ENCODE measurements around the gene CCDC24. TPM values are rescaled to one million over a fixed set of nuclear protein-coding genes. Genes with fewer than 3 reads are reported as not detected.

The CCDC24 gene
- total and polyA plus RNA-seq, 2 of the 13 experiments (the other 11 are each of a cell fraction or from before 2014, with no cell fraction given): 1.4 to 2.9 TPM

DNA sequence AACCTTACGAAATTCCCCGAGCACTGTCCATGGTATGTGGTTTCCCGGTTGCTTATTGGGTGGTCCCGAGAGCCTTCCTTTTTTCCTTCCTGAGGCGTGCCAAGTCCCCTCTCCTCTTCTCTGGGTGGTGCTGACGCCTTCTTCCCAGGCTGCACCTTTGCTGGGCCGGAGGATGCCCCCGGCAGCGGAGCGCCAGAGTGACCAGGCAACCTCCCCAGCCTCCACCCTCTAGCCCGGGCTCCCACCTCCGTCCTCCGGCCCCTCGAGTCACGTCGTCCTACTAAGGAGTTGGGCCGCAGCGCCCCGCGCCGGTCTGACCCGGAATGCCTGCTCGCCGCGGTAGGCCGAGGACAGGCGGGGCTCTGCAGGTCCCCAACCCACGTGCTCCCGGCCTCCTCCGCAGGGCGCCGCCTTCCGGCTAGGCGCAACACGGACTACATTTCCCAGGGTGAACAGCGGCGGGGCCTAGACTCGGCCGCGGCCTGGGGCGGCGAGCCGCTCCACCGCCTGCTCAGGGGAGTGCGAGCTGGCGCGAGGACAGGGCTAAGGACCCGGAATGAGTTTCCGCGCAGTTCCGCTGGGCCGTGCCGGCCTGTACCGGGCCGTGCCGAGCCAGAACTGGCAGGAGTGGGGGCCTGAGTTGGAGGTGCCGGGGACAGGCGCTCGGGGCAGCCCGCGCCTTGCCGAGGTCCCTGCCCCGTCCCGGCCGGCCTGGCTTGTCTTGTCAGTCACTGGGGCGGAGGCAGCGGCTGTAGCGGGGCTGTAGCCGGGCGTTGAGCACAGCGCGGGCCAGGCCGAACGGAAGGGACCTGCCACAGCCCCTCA lies 45.0 kb upstream of the CCDC24 start, which contains the start of gene IPO13 (continued):
- TF ChIP-seq, protein P1, sequence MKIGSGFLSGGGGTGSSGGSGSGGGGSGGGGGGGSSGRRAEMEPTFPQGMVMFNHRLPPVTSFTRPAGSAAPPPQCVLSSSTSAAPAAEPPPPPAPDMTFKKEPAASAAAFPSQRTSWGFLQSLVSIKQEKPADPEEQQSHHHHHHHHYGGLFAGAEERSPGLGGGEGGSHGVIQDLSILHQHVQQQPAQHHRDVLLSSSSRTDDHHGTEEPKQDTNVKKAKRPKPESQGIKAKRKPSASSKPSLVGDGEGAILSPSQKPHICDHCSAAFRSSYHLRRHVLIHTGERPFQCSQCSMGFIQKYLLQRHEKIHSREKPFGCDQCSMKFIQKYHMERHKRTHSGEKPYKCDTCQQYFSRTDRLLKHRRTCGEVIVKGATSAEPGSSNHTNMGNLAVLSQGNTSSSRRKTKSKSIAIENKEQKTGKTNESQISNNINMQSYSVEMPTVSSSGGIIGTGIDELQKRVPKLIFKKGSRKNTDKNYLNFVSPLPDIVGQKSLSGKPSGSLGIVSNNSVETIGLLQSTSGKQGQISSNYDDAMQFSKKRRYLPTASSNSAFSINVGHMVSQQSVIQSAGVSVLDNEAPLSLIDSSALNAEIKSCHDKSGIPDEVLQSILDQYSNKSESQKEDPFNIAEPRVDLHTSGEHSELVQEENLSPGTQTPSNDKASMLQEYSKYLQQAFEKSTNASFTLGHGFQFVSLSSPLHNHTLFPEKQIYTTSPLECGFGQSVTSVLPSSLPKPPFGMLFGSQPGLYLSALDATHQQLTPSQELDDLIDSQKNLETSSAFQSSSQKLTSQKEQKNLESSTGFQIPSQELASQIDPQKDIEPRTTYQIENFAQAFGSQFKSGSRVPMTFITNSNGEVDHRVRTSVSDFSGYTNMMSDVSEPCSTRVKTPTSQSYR (CRISPR knock-in tag; IDR thresholded peaks at IDR 0.05; ENCODE audit: borderline replicate concordance): peak; percentile 6; the same call in 1 of the 2 replicates
- TF ChIP-seq, protein P2, sequence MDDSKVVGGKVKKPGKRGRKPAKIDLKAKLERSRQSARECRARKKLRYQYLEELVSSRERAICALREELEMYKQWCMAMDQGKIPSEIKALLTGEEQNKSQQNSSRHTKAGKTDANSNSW (CRISPR knock-in tag; IDR thresholded peaks at IDR 0.05; ENCODE audit: borderline replicate concordance): peak; percentile 30; the same call in 1 of the 2 replicates
- TF ChIP-seq ZNF34 (CRISPR knock-in tag; IDR thresholded peaks at IDR 0.05; ENCODE audit: borderline replicate concordance) (peak; percentile 72; the same call in 1 of the 2 replicates), ZNF446 (CRISPR knock-in tag; IDR thresholded peaks at IDR 0.05) (peak; percentile 86; the same call in 1 of the 2 replicates), CREM (IDR thresholded peaks at IDR 0.05) (peak; percentile 59; the same call in 1 of the 2 replicates), CREM (CRISPR knock-in tag; IDR thresholded peaks at IDR 0.05) (no peak), ZNF724P (CRISPR knock-in tag; IDR thresholded peaks at IDR 0.05; ENCODE audit: borderline replicate concordance) (peak; percentile 66), ZNF792 (CRISPR knock-in tag; IDR thresholded peaks at IDR 0.05) (peak; percentile 96), ZNF850 (CRISPR knock-in tag; conservative IDR thresholded peaks at IDR 0.05) (no peak), ZNF775 (CRISPR knock-in tag; IDR thresholded peaks at IDR 0.05; ENCODE audit: borderline replicate concordance) (no peak), ZFY (CRISPR knock-in tag; IDR thresholded peaks at IDR 0.05) (peak; percentile 99), MTA1 (CRISPR knock-in tag; IDR thresholded peaks at IDR 0.05; ENCODE audit: borderline replicate concordance) (peak; percentile 79; the same call in 1 of the 2 replicates), CHCHD3 (CRISPR knock-in tag; IDR thresholded peaks at IDR 0.05) (peak; percentile 77), RBFOX2 (IDR thresholded peaks at IDR 0.05; ENCODE audit: low read depth, low read length) (peak; percentile 84), ZNF253 (CRISPR knock-in tag; IDR thresholded peaks at IDR 0.05; ENCODE audit: borderline replicate concordance) (peak; percentile 74; the same call in 1 of the 2 replicates)
- TF ChIP-seq, protein P3, sequence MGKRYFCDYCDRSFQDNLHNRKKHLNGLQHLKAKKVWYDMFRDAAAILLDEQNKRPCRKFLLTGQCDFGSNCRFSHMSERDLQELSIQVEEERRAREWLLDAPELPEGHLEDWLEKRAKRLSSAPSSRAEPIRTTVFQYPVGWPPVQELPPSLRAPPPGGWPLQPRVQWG (CRISPR knock-in tag; IDR thresholded peaks at IDR 0.05; ENCODE audit: borderline replicate concordance, low read depth): no peak
- TF ChIP-seq, protein P4, sequence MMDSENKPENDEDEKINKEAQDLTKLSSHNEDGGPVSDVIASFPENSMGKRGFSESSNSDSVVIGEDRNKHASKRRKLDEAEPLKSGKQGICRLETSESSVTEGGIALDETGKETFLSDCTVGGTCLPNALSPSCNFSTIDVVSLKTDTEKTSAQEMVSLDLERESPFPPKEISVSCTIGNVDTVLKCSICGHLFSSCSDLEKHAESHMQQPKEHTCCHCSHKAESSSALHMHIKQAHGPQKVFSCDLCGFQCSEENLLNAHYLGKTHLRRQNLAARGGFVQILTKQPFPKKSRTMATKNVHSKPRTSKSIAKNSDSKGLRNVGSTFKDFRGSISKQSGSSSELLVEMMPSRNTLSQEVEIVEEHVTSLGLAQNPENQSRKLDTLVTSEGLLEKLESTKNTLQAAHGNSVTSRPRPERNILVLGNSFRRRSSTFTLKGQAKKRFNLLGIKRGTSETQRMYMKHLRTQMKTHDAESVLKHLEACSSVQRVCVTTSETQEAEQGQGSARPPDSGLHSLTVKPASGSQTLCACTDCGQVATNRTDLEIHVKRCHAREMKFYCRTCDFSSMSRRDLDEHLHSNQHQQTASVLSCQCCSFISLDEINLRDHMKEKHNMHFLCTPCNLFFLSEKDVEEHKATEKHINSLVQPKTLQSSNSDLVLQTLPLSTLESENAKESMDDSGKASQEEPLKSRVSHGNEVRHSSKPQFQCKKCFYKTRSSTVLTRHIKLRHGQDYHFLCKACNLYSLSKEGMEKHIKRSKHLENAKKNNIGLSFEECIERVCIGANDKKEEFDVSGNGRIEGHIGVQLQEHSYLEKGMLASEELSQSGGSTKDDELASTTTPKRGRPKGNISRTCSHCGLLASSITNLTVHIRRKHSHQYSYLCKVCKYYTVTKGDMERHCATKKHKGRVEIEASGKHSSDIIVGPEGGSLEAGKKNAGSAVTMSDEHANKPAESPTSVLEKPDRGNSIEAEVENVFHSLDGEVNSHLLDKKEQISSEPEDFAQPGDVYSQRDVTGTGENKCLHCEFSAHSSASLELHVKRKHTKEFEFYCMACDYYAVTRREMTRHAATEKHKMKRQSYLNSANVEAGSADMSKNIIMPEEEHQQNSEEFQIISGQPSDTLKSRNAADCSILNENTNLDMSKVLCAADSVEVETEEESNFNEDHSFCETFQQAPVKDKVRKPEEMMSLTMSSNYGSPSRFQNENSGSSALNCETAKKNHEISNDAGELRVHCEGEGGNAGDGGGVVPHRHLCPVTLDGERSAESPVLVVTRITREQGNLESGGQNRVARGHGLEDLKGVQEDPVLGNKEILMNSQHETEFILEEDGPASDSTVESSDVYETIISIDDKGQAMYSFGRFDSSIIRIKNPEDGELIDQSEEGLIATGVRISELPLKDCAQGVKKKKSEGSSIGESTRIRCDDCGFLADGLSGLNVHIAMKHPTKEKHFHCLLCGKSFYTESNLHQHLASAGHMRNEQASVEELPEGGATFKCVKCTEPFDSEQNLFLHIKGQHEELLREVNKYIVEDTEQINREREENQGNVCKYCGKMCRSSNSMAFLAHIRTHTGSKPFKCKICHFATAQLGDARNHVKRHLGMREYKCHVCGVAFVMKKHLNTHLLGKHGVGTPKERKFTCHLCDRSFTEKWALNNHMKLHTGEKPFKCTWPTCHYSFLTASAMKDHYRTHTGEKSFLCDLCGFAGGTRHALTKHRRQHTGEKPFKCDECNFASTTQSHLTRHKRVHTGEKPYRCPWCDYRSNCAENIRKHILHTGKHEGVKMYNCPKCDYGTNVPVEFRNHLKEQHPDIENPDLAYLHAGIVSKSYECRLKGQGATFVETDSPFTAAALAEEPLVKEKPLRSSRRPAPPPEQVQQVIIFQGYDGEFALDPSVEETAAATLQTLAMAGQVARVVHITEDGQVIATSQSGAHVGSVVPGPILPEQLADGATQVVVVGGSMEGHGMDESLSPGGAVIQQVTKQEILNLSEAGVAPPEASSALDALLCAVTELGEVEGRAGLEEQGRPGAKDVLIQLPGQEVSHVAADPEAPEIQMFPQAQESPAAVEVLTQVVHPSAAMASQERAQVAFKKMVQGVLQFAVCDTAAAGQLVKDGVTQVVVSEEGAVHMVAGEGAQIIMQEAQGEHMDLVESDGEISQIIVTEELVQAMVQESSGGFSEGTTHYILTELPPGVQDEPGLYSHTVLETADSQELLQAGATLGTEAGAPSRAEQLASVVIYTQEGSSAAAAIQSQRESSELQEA (CRISPR knock-in tag; IDR thresholded peaks at IDR 0.05; ENCODE audit: not compliant biosample characterization): no peak

Measured in HepG2 (cell line).